Lower leg skin (tissue), 3 donors: ENCODE data around the gene SUCLG1.

Source experiments
- POLR2A ChIP-seq, 2 donors: fragments of 450-650 bp; IDR thresholded peaks; one replicate each; pipeline ENCODE4 v1.6.1; 2016 to 2017; ENCODE audit warnings: antibody characterized with exemption in 2 of 2, mild to moderate bottlenecking in 1 of 2, moderate library complexity in 1 of 2
- TF ChIP-seq, protein P1 (sequence below), 3 donors: fragments of 450-650 bp; IDR thresholded peaks; one replicate each; pipeline ENCODE4 v1.5.1; 2016; ENCODE audit warnings: antibody characterized with exemption in 3 of 3, mild to moderate bottlenecking in 3 of 3, moderate library complexity in 2 of 3

DNA sequence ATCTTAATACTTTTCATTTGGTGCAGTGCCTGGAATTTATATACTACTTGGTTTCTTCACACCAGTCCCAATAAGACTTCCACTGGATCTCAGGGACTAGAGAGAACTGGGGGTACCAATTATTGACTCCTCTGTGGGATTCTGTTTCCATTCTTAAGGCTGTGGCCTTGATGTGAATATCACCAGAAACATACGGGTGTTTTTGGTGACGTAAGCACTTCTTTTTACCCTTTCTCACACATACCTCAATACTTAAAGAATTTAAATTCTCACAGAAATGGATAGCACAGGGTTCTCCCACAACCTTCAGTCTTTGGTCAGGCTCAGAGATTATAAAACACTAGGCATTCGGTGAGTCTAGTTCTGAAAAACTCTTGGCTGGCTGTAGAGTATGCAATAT, 84.1 kb downstream of the SUCLG1 start:
- TF ChIP-seq POLR2A (IDR thresholded peaks at IDR 0.05), result no peak
- TF ChIP-seq, protein P1, sequence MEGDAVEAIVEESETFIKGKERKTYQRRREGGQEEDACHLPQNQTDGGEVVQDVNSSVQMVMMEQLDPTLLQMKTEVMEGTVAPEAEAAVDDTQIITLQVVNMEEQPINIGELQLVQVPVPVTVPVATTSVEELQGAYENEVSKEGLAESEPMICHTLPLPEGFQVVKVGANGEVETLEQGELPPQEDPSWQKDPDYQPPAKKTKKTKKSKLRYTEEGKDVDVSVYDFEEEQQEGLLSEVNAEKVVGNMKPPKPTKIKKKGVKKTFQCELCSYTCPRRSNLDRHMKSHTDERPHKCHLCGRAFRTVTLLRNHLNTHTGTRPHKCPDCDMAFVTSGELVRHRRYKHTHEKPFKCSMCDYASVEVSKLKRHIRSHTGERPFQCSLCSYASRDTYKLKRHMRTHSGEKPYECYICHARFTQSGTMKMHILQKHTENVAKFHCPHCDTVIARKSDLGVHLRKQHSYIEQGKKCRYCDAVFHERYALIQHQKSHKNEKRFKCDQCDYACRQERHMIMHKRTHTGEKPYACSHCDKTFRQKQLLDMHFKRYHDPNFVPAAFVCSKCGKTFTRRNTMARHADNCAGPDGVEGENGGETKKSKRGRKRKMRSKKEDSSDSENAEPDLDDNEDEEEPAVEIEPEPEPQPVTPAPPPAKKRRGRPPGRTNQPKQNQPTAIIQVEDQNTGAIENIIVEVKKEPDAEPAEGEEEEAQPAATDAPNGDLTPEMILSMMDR (IDR thresholded peaks at IDR 0.05), result no peak
